ENCODE results near the gene TMEM271.

The TMEM271 gene

DNA sequence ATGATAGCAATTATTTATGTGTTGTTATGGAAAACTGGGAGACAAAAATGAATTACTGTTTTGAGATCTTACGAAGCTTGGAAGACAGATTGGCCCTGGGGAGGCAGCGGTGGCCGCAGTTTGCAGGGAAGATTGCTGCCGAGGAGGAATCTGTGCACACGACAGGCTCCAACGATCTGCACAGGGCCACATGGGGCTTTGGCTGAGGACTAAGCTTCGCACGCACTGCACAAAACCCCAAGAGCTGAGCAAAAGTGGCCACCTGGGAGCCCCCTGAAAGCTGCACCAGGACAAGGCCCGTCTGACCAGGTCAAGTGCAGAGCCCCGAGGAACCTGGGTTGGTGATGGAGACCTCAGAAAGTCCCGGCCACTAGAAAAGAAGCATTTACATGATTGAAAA, 44.1 kb upstream of the TMEM271 start:
- H3K4me3 ChIP-seq (IDR thresholded peaks at IDR 0.05; ENCODE audit: insufficient read depth, low read depth, low read length), result no peak overlapping the region
- no peaks in the 10 kb centered on the region for H4K20me1 ChIP-seq (ENCODE audit: insufficient read depth)
- no peak overlapping the region for H3K27ac ChIP-seq
- H2AFZ ChIP-seq (ENCODE audit: low read depth), result no peak overlapping the region
- H3K79me2 ChIP-seq (ENCODE audit: insufficient read depth, low read depth), result no peaks in the 10 kb centered on the region
- H3K4me1 ChIP-seq (ENCODE audit: low read depth, poor library complexity, severe bottlenecking), result no peaks in the 10 kb centered on the region
- H3K4me2 ChIP-seq, result no peak overlapping the region
- no peak for TF ChIP-seq CTCF (conservative IDR thresholded peaks at IDR 0.05; ENCODE audit: low read depth, low read length)
- no peak overlapping the region for H3K9ac ChIP-seq
- no peaks in the 10 kb centered on the region; the same call in 1 of the 2 replicates for H3K27me3 ChIP-seq (ENCODE audit: insufficient read depth, low read depth)
- H3K36me3 ChIP-seq (ENCODE audit: insufficient read depth), result no peaks in the 10 kb centered on the region

GRCh38 chr4:617644-618641, 41.8 kb upstream of the TMEM271 start:
- H2AFZ ChIP-seq (ENCODE audit: low read depth), result no peak overlapping the region
- H3K9ac ChIP-seq, result no peak overlapping the region

DNA sequence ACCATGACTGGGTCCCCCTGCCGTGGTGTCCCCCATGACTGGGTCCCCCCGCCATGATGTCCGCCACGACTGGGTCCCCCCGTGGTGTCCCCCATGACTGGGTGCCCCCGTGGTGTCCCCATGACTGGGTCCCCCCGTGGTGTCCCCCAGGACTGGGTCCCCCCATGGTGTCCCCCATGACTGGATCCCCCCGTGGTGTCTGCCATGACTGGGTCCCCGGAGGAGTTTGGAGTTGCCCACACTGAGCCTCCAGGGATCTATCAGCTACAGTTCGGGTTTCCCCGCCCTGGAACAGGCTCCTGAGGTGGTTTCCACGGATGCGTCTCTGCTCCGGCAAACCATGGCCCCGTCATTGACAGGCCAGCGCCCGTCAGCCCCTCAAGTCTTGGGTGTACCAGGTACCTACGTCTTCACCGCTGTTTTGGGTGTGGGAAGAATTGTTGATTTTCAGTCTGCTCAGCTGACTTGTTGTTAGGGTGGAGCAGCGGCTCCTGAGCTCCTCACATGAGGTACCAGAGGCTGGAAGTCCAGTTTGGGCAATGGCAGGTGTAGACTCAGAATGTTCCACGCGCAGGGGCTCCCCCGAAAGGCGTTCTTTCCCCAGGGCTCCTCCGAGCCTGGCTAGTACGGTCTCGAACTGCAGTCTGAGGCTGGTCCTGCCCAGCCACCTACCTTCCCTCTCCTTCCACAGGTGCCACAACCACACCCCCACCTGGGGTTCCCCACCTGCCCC, 41.0 kb upstream of the TMEM271 start:
- no peak overlapping the region for H3K4me2 ChIP-seq
- no peaks in the 10 kb centered on the region for H3K36me3 ChIP-seq (ENCODE audit: insufficient read depth)
- no peaks in the 10 kb centered on the region for H3K4me1 ChIP-seq (ENCODE audit: low read depth, poor library complexity, severe bottlenecking)
- H3K4me3 ChIP-seq (IDR thresholded peaks at IDR 0.05; ENCODE audit: insufficient read depth, low read depth, low read length), result no peak overlapping the region
- no peaks in the 10 kb centered on the region for H4K20me1 ChIP-seq (ENCODE audit: insufficient read depth)
- no peak overlapping the region for H3K27ac ChIP-seq
- no peak overlapping the region for H3K9ac ChIP-seq
- TF ChIP-seq CTCF (conservative IDR thresholded peaks at IDR 0.05; ENCODE audit: low read depth, low read length), result no peak
- H2AFZ ChIP-seq (ENCODE audit: low read depth), result no peak overlapping the region
- no peaks in the 10 kb centered on the region for H3K79me2 ChIP-seq (ENCODE audit: insufficient read depth, low read depth)
- H3K27me3 ChIP-seq (ENCODE audit: insufficient read depth, low read depth), result no peaks in the 10 kb centered on the region; the same call in 1 of the 2 replicates

More at GRCh38 chr4:617644-618641, 41.8 kb upstream of the TMEM271 start:
- no peaks in the 10 kb centered on the region for H3K4me1 ChIP-seq (ENCODE audit: low read depth, poor library complexity, severe bottlenecking)
- H3K27me3 ChIP-seq (ENCODE audit: insufficient read depth, low read depth), result no peaks in the 10 kb centered on the region; the same call in 1 of the 2 replicates
- no peak overlapping the region for H3K27ac ChIP-seq
- no peaks in the 10 kb centered on the region for H3K36me3 ChIP-seq (ENCODE audit: insufficient read depth)
- no peak for TF ChIP-seq CTCF (conservative IDR thresholded peaks at IDR 0.05; ENCODE audit: low read depth, low read length)
- H3K4me2 ChIP-seq, result no peak overlapping the region
- H3K4me3 ChIP-seq (IDR thresholded peaks at IDR 0.05; ENCODE audit: insufficient read depth, low read depth, low read length), result no peak overlapping the region
- H3K79me2 ChIP-seq (ENCODE audit: insufficient read depth, low read depth), result no peaks in the 10 kb centered on the region
- no peaks in the 10 kb centered on the region for H4K20me1 ChIP-seq (ENCODE audit: insufficient read depth)

- Histone ChIP-seq H3K4me3 (IDR thresholded peaks at IDR 0.05; ENCODE audit: insufficient read depth, low read depth, low read length) (no peak overlapping the region), H3K79me2 (ENCODE audit: insufficient read depth, low read depth) (no peaks in the 10 kb centered on the region), H3K4me1 (ENCODE audit: low read depth, poor library complexity, severe bottlenecking) (no peaks in the 10 kb centered on the region), H3K4me2 (no peak overlapping the region), H3K27ac (no peak overlapping the region), H4K20me1 (ENCODE audit: insufficient read depth) (no peaks in the 10 kb centered on the region), H3K36me3 (ENCODE audit: insufficient read depth) (no peaks in the 10 kb centered on the region), H2AFZ (ENCODE audit: low read depth) (no peak overlapping the region), H3K9ac (no peak overlapping the region), H3K27me3 (ENCODE audit: insufficient read depth, low read depth) (peaks cover 2% of the 10 kb centered on the region; the same call in 1 of the 2 replicates)
- TF ChIP-seq CTCF (conservative IDR thresholded peaks at IDR 0.05; ENCODE audit: low read depth, low read length), result no peak
Observed at GRCh38 chr4:616091-616490, 40.0 kb upstream of the TMEM271 start.
